SK-N-SH treated with all-trans-retinoic acid at 6 μM for 48 hours (cell line): ENCODE results near the gene SERP1.

Source experiments
- ATAC-seq: fragments of 200-7000 bp; cut with Tn5 transposase; 3 replicates; pipeline ENCODE4 v1.9.1; 2020; ENCODE audit warnings: mild to moderate bottlenecking, moderate library complexity
- ARNTL ChIP-seq: fragments of 450-650 bp; formaldehyde crosslinking; IDR thresholded peaks from 2 replicates; pipeline ENCODE4 v1.5.0; 2020; ENCODE audit warnings: low read depth, mild to moderate bottlenecking, moderate library complexity, borderline replicate concordance
- BACH2 ChIP-seq: fragments of 250-450 bp; sonication (Bioruptor Pico); IDR thresholded peaks from 2 replicates; pipeline ENCODE4 v1.9.0; 2021; ENCODE audit warnings: mild to moderate bottlenecking, borderline replicate concordance
- CSDC2 ChIP-seq: fragments of 250-450 bp; sonication (Bioruptor Pico); IDR thresholded peaks from 2 replicates; pipeline ENCODE4 v1.5.0; 2020; ENCODE audit warnings: mild to moderate bottlenecking, moderate library complexity
- ESRRG ChIP-seq: fragments of 250-450 bp; sonication (Bioruptor Pico); IDR thresholded peaks from 2 replicates; pipeline ENCODE4 v1.6.1; 2021; ENCODE audit warnings: mild to moderate bottlenecking
- GLIS3 ChIP-seq: fragments of 250-450 bp; sonication (Bioruptor Pico); IDR thresholded peaks from 2 replicates; pipeline ENCODE4 v1.5.0; 2020; ENCODE audit warnings: mild to moderate bottlenecking, moderate library complexity
- ISL1 ChIP-seq: fragments of 250-450 bp; sonication (Bioruptor Pico); IDR thresholded peaks from 2 replicates; pipeline ENCODE4 v2.1.2; 2022; ENCODE audit warnings: mild to moderate bottlenecking, moderate library complexity
- OSR1 ChIP-seq: fragments of 250-450 bp; sonication (Bioruptor Pico); IDR thresholded peaks from 2 replicates; pipeline ENCODE4 v1.8.0; 2022; ENCODE audit warnings: moderate library complexity, mild to moderate bottlenecking, inconsistent platforms
- PPARA ChIP-seq: fragments of 250-450 bp; sonication (Bioruptor Pico); IDR thresholded peaks from 2 replicates; pipeline ENCODE4 v1.5.0; 2020; ENCODE audit warnings: mild to moderate bottlenecking, borderline replicate concordance
- RARB ChIP-seq: fragments of 250-450 bp; sonication (Bioruptor Pico); IDR thresholded peaks from 2 replicates; pipeline ENCODE4 v1.8.0; 2021; ENCODE audit warnings: mild to moderate bottlenecking, moderate library complexity
- SNAI2 ChIP-seq: fragments of 250-450 bp; sonication (Bioruptor Pico); IDR thresholded peaks from 2 replicates; pipeline ENCODE4 v1.5.0; 2020; ENCODE audit warnings: mild to moderate bottlenecking, moderate library complexity
- TCF4 ChIP-seq: fragments of 250-450 bp; sonication (Bioruptor Pico); IDR thresholded peaks from 2 replicates; pipeline ENCODE4 v1.8.0; 2021; ENCODE audit warnings: mild to moderate bottlenecking, moderate library complexity, borderline replicate concordance
- TOX ChIP-seq: fragments of 250-450 bp; sonication (Bioruptor Pico); IDR thresholded peaks from 2 replicates; pipeline ENCODE4 v1.8.0; 2021; ENCODE audit warnings: mild to moderate bottlenecking, moderate library complexity, borderline replicate concordance
- ZC3H10 ChIP-seq: fragments of 250-450 bp; sonication (Bioruptor Pico); IDR thresholded peaks from 2 replicates; pipeline ENCODE4 v1.5.1; 2021; ENCODE audit warnings: mild to moderate bottlenecking, moderate library complexity
- ZFP3 ChIP-seq: fragments of 250-450 bp; sonication (Bioruptor Pico); IDR thresholded peaks from 2 replicates; pipeline ENCODE4 v1.5.0; 2020; ENCODE audit warnings: mild to moderate bottlenecking, moderate library complexity
- ZFP30 ChIP-seq: fragments of 450-650 bp; formaldehyde crosslinking; IDR thresholded peaks from 2 replicates; pipeline ENCODE4 v1.5.0; 2022; ENCODE audit warnings: mild to moderate bottlenecking, moderate library complexity
- ZNF565 ChIP-seq: fragments of 450-650 bp; formaldehyde crosslinking; conservative IDR thresholded peaks from 2 replicates; pipeline ENCODE4 v1.5.0; 2020; ENCODE audit warnings: low read depth, mild to moderate bottlenecking, moderate library complexity
- ZNF70 ChIP-seq: fragments of 450-650 bp; formaldehyde crosslinking; IDR thresholded peaks from 2 replicates; pipeline ENCODE4 v1.5.0; 2020; ENCODE audit warnings: mild to moderate bottlenecking, moderate library complexity
- ZNF8 ChIP-seq: fragments of 450-650 bp; formaldehyde crosslinking; IDR thresholded peaks from 2 replicates; pipeline ENCODE4 v1.5.0; 2020; ENCODE audit warnings: mild to moderate bottlenecking, moderate library complexity
- TF ChIP-seq, protein P1 (sequence below): fragments of 250-450 bp; sonication (Bioruptor Pico); IDR thresholded peaks from 2 replicates; pipeline ENCODE4 v1.5.1; 2021; ENCODE audit warnings: mild to moderate bottlenecking, moderate library complexity
- TF ChIP-seq, protein P2 (sequence below): fragments of 250-450 bp; sonication (Bioruptor Pico); IDR thresholded peaks from 2 replicates; pipeline ENCODE4 v1.5.0; 2020; ENCODE audit warnings: mild to moderate bottlenecking, moderate library complexity
- TF ChIP-seq, protein P3 (sequence below): fragments of 250-450 bp; sonication (Bioruptor Pico); IDR thresholded peaks from 2 replicates; pipeline ENCODE4 v1.8.0; 2020; ENCODE audit warnings: mild to moderate bottlenecking, moderate library complexity, borderline replicate concordance
- TF ChIP-seq, protein P4 (sequence below): fragments of 250-450 bp; sonication (Bioruptor Pico); IDR thresholded peaks from 2 replicates; pipeline ENCODE4 v1.8.0; 2021; ENCODE audit warnings: low read depth, mild to moderate bottlenecking, moderate library complexity, borderline replicate concordance

SERP1 gene

DNA sequence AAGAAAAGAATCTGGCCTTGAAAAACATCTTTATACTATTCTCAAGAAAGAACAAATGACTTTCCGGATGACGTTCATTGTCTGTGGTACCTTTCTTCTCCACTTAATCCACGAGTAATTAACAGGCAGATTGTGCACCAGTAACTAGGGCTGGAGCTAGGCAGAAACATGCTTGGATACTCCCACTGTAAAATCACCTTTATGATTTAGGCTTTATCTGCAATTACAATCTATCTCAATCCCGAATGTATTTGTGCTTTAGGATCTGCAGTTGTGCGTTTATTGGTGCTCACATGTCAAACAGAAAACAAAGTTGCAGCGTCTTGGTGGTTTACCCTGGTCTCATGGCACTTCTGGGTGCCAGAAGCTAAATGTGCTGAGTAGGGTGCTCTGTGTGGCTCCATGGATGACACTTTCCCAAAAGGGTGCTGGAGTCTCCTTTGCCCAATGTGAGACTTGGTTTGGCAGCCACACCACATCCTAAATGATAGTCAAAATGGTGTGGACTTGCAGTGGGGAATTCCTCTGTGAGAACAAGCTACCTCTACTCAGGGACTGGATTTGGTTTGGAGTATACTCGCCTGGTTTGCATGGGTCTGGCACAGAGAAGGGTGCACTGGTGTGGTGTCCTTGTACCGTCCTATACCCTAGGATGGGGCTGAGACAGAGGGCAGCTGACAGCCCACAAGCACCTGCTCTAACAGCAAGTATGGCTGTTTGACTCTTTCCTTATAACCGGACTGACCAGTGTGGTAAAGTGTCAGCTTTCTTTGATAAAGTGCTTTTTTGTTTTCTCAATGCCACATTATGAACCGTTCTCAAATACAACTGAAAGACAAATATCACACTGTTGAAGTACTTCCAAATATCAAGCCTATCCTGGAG, 7.7 kb downstream of the SERP1 start:
- peak; percentile 43 for ATAC-seq
- TF ChIP-seq ZNF8 (CRISPR knock-in tag), result no peak
- TF ChIP-seq ZC3H10 (CRISPR knock-in tag), result no peak
- no peak for TF ChIP-seq PPARA (CRISPR knock-in tag)
- no peak for TF ChIP-seq ZFP3 (CRISPR knock-in tag)
- no peak for TF ChIP-seq GLIS3 (CRISPR knock-in tag)
- TF ChIP-seq CSDC2 (CRISPR knock-in tag), result no peak
- no peak for TF ChIP-seq ARNTL (CRISPR knock-in tag)
- no peak for TF ChIP-seq BACH2

DNA sequence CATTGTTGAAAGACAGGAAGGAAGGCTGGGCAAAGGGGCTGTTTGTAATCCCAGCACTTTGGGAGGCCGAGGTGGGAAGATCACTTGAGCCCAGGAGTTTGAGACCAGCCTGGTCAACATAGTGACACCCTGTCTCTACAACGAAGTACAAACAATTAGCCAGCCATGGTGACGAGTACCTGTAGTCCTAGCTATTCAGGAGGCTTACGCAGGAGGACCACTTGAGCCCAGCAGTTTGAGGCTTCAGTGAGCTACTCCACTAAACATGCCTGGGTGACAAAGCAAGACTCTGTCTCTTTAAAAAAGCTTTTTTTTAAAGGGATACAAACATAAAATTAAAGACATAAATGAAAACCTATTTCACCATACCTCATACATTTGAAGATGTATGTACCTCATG, 11.1 kb downstream of the SERP1 start:
- TF ChIP-seq, protein P1, sequence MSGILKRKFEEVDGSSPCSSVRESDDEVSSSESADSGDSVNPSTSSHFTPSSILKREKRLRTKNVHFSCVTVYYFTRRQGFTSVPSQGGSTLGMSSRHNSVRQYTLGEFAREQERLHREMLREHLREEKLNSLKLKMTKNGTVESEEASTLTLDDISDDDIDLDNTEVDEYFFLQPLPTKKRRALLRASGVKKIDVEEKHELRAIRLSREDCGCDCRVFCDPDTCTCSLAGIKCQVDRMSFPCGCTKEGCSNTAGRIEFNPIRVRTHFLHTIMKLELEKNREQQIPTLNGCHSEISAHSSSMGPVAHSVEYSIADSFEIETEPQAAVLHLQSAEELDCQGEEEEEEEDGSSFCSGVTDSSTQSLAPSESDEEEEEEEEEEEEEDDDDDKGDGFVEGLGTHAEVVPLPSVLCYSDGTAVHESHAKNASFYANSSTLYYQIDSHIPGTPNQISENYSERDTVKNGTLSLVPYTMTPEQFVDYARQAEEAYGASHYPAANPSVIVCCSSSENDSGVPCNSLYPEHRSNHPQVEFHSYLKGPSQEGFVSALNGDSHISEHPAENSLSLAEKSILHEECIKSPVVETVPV (CRISPR knock-in tag), result no peak
- TF ChIP-seq, protein P2, sequence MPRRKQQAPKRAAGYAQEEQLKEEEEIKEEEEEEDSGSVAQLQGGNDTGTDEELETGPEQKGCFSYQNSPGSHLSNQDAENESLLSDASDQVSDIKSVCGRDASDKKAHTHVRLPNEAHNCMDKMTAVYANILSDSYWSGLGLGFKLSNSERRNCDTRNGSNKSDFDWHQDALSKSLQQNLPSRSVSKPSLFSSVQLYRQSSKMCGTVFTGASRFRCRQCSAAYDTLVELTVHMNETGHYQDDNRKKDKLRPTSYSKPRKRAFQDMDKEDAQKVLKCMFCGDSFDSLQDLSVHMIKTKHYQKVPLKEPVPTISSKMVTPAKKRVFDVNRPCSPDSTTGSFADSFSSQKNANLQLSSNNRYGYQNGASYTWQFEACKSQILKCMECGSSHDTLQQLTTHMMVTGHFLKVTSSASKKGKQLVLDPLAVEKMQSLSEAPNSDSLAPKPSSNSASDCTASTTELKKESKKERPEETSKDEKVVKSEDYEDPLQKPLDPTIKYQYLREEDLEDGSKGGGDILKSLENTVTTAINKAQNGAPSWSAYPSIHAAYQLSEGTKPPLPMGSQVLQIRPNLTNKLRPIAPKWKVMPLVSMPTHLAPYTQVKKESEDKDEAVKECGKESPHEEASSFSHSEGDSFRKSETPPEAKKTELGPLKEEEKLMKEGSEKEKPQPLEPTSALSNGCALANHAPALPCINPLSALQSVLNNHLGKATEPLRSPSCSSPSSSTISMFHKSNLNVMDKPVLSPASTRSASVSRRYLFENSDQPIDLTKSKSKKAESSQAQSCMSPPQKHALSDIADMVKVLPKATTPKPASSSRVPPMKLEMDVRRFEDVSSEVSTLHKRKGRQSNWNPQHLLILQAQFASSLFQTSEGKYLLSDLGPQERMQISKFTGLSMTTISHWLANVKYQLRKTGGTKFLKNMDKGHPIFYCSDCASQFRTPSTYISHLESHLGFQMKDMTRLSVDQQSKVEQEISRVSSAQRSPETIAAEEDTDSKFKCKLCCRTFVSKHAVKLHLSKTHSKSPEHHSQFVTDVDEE, result no peak
- TF ChIP-seq ISL1 (CRISPR knock-in tag) (no peak), OSR1 (CRISPR knock-in tag) (no peak), GLIS3 (CRISPR knock-in tag) (no peak), ESRRG (CRISPR knock-in tag) (no peak), ZC3H10 (CRISPR knock-in tag) (no peak), TCF4 (CRISPR knock-in tag) (no peak), ZFP30 (no peak), ARNTL (CRISPR knock-in tag) (no peak), TOX (no peak), SNAI2 (no peak), ZNF8 (CRISPR knock-in tag) (no peak), BACH2 (no peak), ZNF565 (CRISPR knock-in tag) (no peak)
- TF ChIP-seq, protein P3, sequence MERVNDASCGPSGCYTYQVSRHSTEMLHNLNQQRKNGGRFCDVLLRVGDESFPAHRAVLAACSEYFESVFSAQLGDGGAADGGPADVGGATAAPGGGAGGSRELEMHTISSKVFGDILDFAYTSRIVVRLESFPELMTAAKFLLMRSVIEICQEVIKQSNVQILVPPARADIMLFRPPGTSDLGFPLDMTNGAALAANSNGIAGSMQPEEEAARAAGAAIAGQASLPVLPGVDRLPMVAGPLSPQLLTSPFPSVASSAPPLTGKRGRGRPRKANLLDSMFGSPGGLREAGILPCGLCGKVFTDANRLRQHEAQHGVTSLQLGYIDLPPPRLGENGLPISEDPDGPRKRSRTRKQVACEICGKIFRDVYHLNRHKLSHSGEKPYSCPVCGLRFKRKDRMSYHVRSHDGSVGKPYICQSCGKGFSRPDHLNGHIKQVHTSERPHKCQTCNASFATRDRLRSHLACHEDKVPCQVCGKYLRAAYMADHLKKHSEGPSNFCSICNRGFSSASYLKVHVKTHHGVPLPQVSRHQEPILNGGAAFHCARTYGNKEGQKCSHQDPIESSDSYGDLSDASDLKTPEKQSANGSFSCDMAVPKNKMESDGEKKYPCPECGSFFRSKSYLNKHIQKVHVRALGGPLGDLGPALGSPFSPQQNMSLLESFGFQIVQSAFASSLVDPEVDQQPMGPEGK, result no peak
- TF ChIP-seq, protein P4, sequence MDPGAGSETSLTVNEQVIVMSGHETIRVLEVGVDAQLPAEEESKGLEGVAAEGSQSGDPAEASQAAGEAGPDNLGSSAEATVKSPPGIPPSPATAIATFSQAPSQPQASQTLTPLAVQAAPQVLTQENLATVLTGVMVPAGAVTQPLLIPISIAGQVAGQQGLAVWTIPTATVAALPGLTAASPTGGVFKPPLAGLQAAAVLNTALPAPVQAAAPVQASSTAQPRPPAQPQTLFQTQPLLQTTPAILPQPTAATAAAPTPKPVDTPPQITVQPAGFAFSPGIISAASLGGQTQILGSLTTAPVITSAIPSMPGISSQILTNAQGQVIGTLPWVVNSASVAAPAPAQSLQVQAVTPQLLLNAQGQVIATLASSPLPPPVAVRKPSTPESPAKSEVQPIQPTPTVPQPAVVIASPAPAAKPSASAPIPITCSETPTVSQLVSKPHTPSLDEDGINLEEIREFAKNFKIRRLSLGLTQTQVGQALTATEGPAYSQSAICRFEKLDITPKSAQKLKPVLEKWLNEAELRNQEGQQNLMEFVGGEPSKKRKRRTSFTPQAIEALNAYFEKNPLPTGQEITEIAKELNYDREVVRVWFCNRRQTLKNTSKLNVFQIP (CRISPR knock-in tag), result no peak
- ATAC-seq, result no peak

DNA sequence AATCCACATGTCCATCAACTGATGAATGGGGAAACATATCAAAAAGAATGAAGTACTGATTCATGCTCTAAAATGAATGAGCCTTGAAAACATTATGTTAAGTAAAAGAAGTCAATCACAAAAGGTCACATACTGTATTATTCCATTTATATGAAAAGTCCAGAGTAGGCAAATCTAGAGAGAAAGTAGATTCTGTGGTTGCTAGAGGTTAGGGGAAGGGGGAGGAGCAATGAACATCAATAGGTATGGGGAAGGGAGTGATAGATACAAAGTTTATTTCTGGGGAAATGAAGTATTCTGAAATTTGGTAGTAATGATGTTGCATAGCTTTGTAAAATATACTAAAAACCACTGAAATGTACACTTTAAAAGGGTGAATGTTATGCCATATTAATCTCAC, 14.5 kb downstream of the SERP1 start:
- no peak for ATAC-seq
- TF ChIP-seq, protein P2, result no peak
- TF ChIP-seq, protein P4 (CRISPR knock-in tag), result no peak
- no peak for TF ChIP-seq GLIS3 (CRISPR knock-in tag)
- no peak for TF ChIP-seq PPARA (CRISPR knock-in tag)
- TF ChIP-seq ZFP3 (CRISPR knock-in tag), result no peak
- TF ChIP-seq TOX, result no peak
- TF ChIP-seq ZC3H10 (CRISPR knock-in tag), result no peak
- TF ChIP-seq RARB (CRISPR knock-in tag), result no peak
- TF ChIP-seq OSR1 (CRISPR knock-in tag), result no peak
- no peak for TF ChIP-seq ARNTL (CRISPR knock-in tag)
- no peak for TF ChIP-seq SNAI2
- no peak for TF ChIP-seq ZNF8 (CRISPR knock-in tag)
- TF ChIP-seq ZFP30, result no peak
- TF ChIP-seq BACH2, result no peak
- no peak for TF ChIP-seq ZNF70
